ENCODE data around the gene SPRED3.

GRCh38 chr19:38383743-38384142 lies 4.8 kb upstream of the SPRED3 start:
- TF ChIP-seq, protein P1, sequence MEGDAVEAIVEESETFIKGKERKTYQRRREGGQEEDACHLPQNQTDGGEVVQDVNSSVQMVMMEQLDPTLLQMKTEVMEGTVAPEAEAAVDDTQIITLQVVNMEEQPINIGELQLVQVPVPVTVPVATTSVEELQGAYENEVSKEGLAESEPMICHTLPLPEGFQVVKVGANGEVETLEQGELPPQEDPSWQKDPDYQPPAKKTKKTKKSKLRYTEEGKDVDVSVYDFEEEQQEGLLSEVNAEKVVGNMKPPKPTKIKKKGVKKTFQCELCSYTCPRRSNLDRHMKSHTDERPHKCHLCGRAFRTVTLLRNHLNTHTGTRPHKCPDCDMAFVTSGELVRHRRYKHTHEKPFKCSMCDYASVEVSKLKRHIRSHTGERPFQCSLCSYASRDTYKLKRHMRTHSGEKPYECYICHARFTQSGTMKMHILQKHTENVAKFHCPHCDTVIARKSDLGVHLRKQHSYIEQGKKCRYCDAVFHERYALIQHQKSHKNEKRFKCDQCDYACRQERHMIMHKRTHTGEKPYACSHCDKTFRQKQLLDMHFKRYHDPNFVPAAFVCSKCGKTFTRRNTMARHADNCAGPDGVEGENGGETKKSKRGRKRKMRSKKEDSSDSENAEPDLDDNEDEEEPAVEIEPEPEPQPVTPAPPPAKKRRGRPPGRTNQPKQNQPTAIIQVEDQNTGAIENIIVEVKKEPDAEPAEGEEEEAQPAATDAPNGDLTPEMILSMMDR (conservative IDR thresholded peaks at IDR 0.05; ENCODE audit: low read length), result no peak
- TF ChIP-seq EZH2phosphoT487 (IDR thresholded peaks at IDR 0.05; ENCODE audit: borderline replicate concordance), result no peak
